HG02970 (cell line): ENCODE data around the gene CASP8AP2.
"Not testable (repeated sequence)": the region's sequence is repeated elsewhere in the genome, so short reads cannot be mapped to it uniquely, and the experiment has no call there.

ENCODE experiments used
- ATAC-seq: cut with Tn5 transposase; IDR thresholded peaks from one replicate; pipeline ENCODE4 v1.9.1; 2021; ENCODE audit warnings: mild to moderate bottlenecking, moderate library complexity, moderate number of reproducible peaks; ENCODE audit not compliant: unreplicated experiment, low FRiP score

The CASP8AP2 gene

DNA sequence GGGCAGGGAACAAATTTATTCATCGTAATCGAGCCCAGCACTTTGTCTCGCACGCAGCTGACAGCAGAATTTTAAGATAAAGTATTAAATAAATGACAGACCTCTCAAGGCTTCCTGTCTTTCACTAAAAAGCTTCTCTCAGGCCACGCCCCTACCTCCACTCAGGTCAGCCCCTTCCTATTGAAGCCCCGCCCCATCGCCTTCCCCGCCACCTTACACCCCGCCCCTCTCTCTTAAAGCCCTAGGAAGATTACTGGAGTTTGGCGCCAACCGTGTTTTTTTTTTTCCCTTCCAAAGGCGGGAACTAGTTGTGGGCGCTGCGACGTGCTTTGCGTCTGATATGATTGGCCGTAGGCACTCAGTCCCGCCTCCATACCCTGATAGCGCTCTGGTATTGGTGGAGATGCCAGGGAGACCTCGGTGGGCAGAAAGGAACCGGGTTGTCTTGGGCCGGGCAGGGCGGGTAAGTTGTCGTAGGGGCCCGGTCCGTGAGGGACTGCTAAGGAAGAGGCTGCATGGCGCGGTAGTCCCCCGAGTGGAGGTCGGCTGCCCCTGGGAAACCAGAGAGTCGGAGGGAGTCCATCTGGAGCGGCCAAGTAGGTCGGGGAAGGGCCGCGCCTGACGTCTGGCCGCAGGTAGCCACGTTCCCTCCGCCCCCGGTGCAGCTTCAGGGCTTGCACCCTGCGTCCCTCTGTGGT, at the start of gene CASP8AP2:
Gene CASP8AP2, plus strand, starts transcription at position 409 of the 698 bp plus-strand sequence.
- ATAC-seq, result peak; percentile 99

- no peak for ATAC-seq
These were observed 48.3 kb upstream of the CASP8AP2 start for GRCh38 chr6:89781070-89782034.

DNA sequence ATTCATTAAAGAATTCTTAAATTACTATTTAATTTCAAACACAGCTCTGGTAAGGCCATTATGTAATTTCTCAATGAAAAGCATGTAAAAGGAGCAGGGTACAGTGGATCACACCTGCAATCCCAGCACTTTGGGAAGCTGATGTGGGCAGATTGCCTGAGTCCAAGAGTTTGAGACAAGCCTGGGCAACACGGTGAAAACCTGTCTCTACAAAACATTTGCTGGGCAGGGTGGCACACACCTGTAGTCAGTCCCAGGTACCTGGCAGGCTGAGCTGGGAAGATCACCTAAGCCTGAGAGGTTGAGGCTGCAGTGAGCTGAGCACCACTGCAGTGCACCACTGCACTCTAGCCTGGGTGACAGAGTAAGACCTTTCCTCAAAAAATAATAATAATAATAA, 47.5 kb upstream of the CASP8AP2 start:
- no peak for ATAC-seq

DNA sequence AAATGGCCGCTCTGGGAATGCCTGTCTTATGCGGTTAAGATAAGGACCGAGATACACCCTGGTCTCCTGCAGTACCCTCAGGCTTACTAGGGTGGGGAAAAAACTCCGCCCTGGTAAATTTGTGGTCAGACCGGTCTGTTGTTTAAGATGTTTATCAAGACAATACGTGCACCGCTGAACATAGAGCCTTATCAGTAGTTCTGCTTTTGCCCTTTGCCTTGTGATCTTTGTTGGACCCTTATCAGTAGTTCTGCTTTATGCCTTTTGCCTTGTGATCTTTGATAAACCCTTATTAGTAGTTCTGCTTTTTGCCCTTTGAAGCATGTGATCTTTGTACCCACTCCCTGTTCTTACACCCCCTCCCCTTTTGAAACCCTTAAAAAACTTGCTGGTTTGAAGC, 46.4 kb upstream of the CASP8AP2 start:
- ATAC-seq, result not testable (repeated sequence)

GRCh38 chr6:89784838-89785237, 44.8 kb upstream of the CASP8AP2 start:
- ATAC-seq, result no peak

GRCh38 chr6:89786970-89787369, 42.7 kb upstream of the CASP8AP2 start:
- ATAC-seq, result no peak

- no peak for ATAC-seq
These were observed 41.9 kb upstream of the CASP8AP2 start for GRCh38 chr6:89787660-89788328.

DNA sequence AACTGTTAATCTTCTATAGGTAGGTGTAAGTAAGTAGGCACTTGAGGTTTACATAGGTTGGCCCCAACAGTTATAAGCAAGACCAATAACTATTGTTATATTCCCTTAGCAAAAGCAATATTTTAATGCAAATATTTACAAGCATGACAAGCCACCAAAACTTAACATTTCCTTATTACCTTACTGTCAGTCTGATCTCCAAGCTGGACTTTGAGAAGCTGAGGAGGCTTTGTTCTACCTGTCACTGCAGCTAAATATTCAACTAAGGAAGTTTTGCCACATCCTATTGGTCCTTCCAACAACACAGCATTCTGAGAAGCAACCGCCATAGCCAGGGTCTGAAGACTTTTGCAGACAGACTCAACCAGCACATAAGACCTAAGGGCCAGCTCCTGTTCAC, 39.7 kb upstream of the CASP8AP2 start:
- no peak for ATAC-seq

DNA sequence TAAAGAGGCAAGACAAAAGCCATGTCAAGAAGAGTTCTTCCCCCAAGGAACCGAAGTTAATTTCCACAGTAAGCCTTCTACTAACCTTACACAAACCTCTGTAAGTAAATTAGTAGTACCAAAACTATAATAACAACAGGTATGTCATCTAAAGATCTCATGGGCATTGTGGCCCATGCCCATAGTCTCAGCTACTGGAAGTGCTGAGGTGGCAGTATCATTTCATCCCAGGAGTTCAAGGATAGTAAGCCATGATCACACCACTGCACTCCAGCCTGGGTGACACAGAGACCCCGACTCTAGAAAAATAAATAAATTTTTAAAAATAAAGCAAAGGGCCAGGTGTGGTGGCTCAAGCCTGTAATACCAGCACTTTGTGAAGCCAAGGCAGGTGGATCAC, 39.3 kb upstream of the CASP8AP2 start:
- no peak for ATAC-seq

DNA sequence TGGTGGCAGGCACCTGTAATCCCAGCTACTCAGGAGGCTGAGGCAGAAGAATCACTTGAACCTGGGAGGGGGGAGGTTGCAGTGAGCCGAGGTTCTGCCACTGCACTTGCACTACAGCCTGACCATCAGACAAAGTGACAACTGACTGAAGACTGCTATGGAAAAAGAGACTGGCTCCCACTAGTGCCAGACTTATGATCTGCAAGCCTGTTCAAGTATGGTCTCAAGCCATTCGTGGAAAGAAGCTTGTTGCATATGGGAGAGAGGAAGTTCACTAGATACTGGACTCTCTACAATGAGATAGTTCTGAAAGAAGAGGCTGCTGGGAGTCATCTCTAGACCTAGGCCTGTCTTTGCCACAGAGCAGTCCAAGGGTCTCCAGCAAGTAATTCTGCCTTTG, 36.8 kb upstream of the CASP8AP2 start:
- no peak for ATAC-seq

DNA sequence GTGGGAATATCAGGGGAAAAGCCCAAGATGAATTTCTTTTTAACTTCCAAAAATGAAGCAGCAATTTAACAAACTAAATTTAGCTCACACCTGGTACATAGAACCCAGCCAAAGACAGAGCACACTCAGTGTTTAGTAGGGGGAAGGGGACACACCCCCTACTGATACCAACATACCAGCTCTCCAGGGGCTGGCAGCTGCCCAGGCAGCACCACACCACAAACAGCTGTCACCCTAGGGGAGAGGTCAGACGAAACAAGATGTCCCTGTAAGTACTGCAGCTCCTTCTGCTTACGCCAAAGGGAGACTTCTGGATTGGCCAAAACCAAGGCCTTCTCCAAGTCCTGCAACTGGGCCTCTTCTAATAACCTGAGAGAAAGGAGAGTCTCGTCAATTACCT, 36.1 kb upstream of the CASP8AP2 start:
- ATAC-seq, result no peak

DNA sequence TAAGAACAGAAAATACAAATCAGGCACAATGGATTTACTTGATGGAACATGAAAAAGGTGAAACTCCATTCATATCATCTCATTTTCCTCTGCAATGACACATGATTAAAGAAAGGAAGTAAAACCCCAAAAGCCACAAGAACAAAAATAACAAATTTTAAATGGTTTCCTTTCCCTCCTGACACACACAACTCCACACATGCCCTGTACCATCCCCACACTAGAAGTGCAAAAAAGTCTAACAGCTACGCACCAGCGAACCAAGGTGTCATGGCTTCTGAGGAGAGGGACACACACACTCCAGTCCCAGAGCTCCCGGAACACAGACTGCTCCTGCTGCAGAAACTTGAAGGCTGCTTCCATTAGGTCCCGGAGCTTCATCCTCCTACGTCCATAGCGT, 35.4 kb upstream of the CASP8AP2 start:
- ATAC-seq, result no peak

- no peak for ATAC-seq
These were observed 32.4 kb upstream of the CASP8AP2 start for GRCh38 chr6:89797317-89797716.

GRCh38 chr6:89799096-89799495, 30.6 kb upstream of the CASP8AP2 start:
- ATAC-seq, result no peak

DNA sequence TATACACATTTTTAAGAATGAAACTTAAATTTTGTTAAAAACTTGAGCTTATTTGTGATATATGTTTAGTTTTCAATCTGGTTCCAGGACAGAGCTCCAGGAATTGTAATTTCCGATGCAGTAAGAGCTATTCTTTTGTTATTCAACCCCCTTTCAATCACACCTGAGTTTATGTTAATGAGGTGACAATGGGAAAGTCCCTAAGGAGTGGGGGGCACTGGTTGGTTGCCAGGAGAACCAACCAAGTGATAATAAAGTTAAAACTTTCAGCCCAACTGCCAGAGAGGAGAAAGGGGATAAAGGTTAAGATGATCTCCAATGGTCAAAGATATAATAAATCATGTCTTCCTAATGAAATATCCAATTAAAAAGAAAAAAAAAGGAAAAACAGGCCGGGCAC, 29.9 kb upstream of the CASP8AP2 start:
- no peak for ATAC-seq

DNA sequence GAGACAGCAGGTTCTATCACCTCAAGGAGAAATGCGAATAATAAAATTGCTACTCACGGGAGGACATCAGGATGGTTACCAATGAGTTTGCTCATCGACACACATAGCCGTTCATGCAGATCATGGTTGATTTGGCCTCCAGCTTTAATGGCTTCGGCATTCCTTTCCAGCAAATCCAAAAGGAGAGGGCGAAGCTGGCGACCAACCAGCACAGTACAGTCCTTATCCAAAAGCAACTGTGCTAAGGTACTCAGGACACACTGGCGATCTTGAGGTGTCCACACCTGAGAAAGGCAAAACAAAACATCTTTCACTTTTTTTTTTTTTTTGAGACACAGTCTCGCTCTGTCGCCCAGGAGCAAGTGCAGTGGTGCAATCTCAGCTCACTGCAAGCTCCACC, 26.4 kb upstream of the CASP8AP2 start:
- no peak for ATAC-seq

DNA sequence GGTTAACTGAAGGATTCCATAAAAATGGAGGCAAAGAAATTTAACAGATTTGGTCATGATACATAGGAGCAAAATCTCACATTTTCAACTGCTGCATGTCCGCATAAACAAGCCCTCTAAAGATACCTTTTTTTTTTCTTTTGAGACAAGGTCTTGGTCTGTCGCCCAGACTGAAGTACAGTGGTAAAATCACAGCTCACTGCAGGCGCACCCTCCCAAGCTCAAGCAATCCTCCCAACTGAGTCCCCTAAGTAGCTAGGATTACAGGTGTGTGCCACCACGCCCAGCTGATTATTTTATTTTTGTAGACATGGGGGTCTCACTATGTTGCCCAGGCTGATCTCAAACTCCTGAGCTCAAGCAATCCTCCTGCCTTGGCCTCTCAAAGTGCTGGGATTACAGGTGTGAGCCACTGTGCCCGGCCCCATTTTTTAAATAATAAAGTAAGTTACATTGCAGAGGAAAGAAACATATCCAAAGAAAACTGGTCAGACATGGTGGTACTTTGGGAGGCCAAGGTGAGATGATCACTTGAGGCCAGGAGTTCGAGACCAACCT, 23.8 kb upstream of the CASP8AP2 start:
- ATAC-seq, result no peak

- no peak for ATAC-seq
These were observed 22.1 kb upstream of the CASP8AP2 start for GRCh38 chr6:89807581-89807980.

- ATAC-seq, result not testable (repeated sequence)
These were observed 16.3 kb upstream of the CASP8AP2 start for GRCh38 chr6:89813422-89813821.

- no peak for ATAC-seq
These were observed 12.2 kb upstream of the CASP8AP2 start for GRCh38 chr6:89817481-89817880.

GRCh38 chr6:89818977-89819335, 10.7 kb upstream of the CASP8AP2 start:
- ATAC-seq, result peak; percentile 3
